CD14-positive monocyte (primary cell): Measurements from ENCODE around the gene EGR1. TPM values are rescaled to one million over a fixed set of nuclear protein-coding genes. Genes with fewer than 3 reads are reported as not detected.

Experiments used
- DNase-seq, 3 donors: peaks; one replicate each; pipeline ENCODE4 v3.0.0-alpha.2; 2011 to 2022
- H2AFZ ChIP-seq: 2 replicates; pipeline ENCODE4 v1.6.0; 2012; ENCODE audit warnings: mild to moderate bottlenecking, low read depth, low read length, inconsistent platforms; ENCODE audit not compliant: insufficient read depth, poor library complexity, severe bottlenecking
- H3K27ac ChIP-seq, 2 donors: 1 replicate in 1 of 2; 2 replicates in 1 of 2; pipeline ENCODE4 v1.5.1; 2012 to 2013; ENCODE audit warnings: low read length in 2 of 2, control low read depth in 1 of 2, inconsistent platforms in 1 of 2, low read depth in 1 of 2, mild to moderate bottlenecking in 1 of 2
- H3K27me3 ChIP-seq, 2 donors: one replicate each; pipeline versions ENCODE4 v1.6.0 to v1.6.1; 2011 to 2013; ENCODE audit warnings: low read length in 2 of 2; ENCODE audit not compliant: control insufficient read depth in 2 of 2, insufficient read depth in 2 of 2
- H3K36me3 ChIP-seq, 2 donors: replicated peaks in 1 of 2; 1 replicate in 1 of 2; 2 replicates in 1 of 2; pipeline versions ENCODE4 v1.5.1 to v1.6.1; 2012 to 2013; ENCODE audit warnings: low read length in 2 of 2, control low read depth in 1 of 2, inconsistent platforms in 1 of 2, mild to moderate bottlenecking in 1 of 2; ENCODE audit not compliant: insufficient read depth in 2 of 2, control insufficient read depth in 1 of 2
- H3K4me1 ChIP-seq, 2 donors: 1 replicate in 1 of 2; 2 replicates in 1 of 2; pipeline versions ENCODE4 v1.5.1 to v1.6.1; 2012 to 2013; ENCODE audit warnings: low read length in 2 of 2, control low read depth in 1 of 2, inconsistent platforms in 1 of 2, mild to moderate bottlenecking in 1 of 2, moderate library complexity in 1 of 2; ENCODE audit not compliant: insufficient read depth in 2 of 2, control insufficient read depth in 1 of 2
- H3K4me2 ChIP-seq: replicated peaks from 2 replicates; pipeline ENCODE3; 2012; ENCODE audit warnings: low read length, moderate library complexity, mild to moderate bottlenecking; ENCODE audit not compliant: poor library complexity, severe bottlenecking; ENCODE audit errors: extremely low read depth
- H3K4me3 ChIP-seq, 3 experiments: fragments of 200-600 bp in 1 of 3; sonication (generic) in 1 of 3; replicated peaks in 1 of 3; 1 replicate in 2 of 3; 2 replicates in 1 of 3; pipeline ENCODE4 v1.5.1; 2011 to 2013; ENCODE audit warnings: low read length in 3 of 3, mild to moderate bottlenecking in 3 of 3, control low read depth in 2 of 3, low read depth in 2 of 3, inconsistent platforms in 1 of 3, moderate library complexity in 1 of 3
- H3K79me2 ChIP-seq: 2 replicates; pipeline ENCODE4 v1.6.0; 2012; ENCODE audit warnings: mild to moderate bottlenecking, control low read depth, inconsistent platforms, low read length, moderate library complexity; ENCODE audit not compliant: insufficient read depth
- H3K9ac ChIP-seq: 2 replicates; pipeline ENCODE4 v1.6.0; 2017; ENCODE audit warnings: low read length, mild to moderate bottlenecking; ENCODE audit not compliant: insufficient read depth, poor library complexity, severe bottlenecking
- H3K9me3 ChIP-seq, 2 donors: replicated peaks in 1 of 2; 1 replicate in 1 of 2; 2 replicates in 1 of 2; pipeline versions ENCODE4 v1.5.1 to v1.6.1; 2012 to 2013; ENCODE audit warnings: low read length in 2 of 2, control low read depth in 1 of 2; ENCODE audit not compliant: control insufficient read depth in 1 of 2, insufficient read depth in 1 of 2
- H4K20me1 ChIP-seq: 2 replicates; pipeline ENCODE4 v1.6.0; 2012; ENCODE audit warnings: mild to moderate bottlenecking, low read length, control low read depth, moderate library complexity; ENCODE audit not compliant: insufficient read depth
- H3K27ac Mint-ChIP-seq, 7 donors: one replicate each; pipeline ENCODE4 v1.8.0; 2020; ENCODE audit warnings: mild to moderate bottlenecking in 7 of 7, mixed read lengths in 7 of 7, moderate library complexity in 6 of 7, inconsistent platforms in 2 of 7
- H3K27me3 Mint-ChIP-seq, 3 donors: one replicate each; pipeline ENCODE4 v1.8.0; 2021 to 2022; ENCODE audit warnings: low read depth in 3 of 3, mild to moderate bottlenecking in 3 of 3, mixed read lengths in 3 of 3, moderate library complexity in 3 of 3, inconsistent platforms in 1 of 3
- H3K36me3 Mint-ChIP-seq, 2 donors: one replicate each; pipeline ENCODE4 v1.8.0; 2020; ENCODE audit warnings: mixed read lengths in 2 of 2, inconsistent platforms in 1 of 2, mild to moderate bottlenecking in 1 of 2
- H3K4me1 Mint-ChIP-seq: one replicate; pipeline ENCODE4 v1.8.0; 2020; ENCODE audit warnings: mild to moderate bottlenecking, mixed read lengths
- H3K4me3 Mint-ChIP-seq, 2 donors: one replicate each; pipeline ENCODE4 v1.8.0; 2020; ENCODE audit warnings: mild to moderate bottlenecking in 2 of 2, mixed read lengths in 2 of 2, moderate library complexity in 1 of 2
- H3K9me3 Mint-ChIP-seq, 7 donors: one replicate each; pipeline ENCODE4 v1.8.0; 2020 to 2022; ENCODE audit warnings: mixed read lengths in 7 of 7, mild to moderate bottlenecking in 6 of 7, moderate library complexity in 6 of 7, inconsistent platforms in 2 of 7
- CTCF ChIP-seq: fragments of 200-600 bp; IDR thresholded peaks from one replicate; pipeline ENCODE4 v1.8.0; 2022; ENCODE audit warnings: antibody characterized with exemption, mild to moderate bottlenecking
- WGBS: methylation state at CpG from one replicate; pipeline ENCODE4 v1.1.5; 2013; ENCODE audit warnings: missing lambda C conversion rate; ENCODE audit not compliant: insufficient coverage; 5-methylcytosine and 5-hydroxymethylcytosine counted together
- intact Hi-C, 2 donors: fragments of 100-400 bp; cut with micrococcal nuclease; formaldehyde crosslinking; loops; one replicate each; pipeline versions ENCODE4 v1.15.0 to v1.15.1; 2023
- polyA plus RNA-seq, 3 donors: library from polyadenylated mRNA; depleted of rRNA in 1 of 3; unstranded in 2 of 3; stranded (reverse) in 1 of 3; fragments of 300-500 nt in 2 of 3; fragments of >200 nt in 1 of 3; fragmentation: Illumina TruSeq in 2 of 3; gene quantifications; 1 replicate in 2 of 3; 2 replicates in 1 of 3; pipeline ENCODE4 v1.2.3, GENCODE V29; 2012 to 2021

The EGR1 gene
- polyA plus RNA-seq, 3 donors: 8.4 to 105 (median 16.9) TPM

GRCh38 chr5:138503487-138504270, 38.4 kb downstream of the EGR1 start:
- peak overlapping the region in 3 of 7 donors; percentile 13 to 36 (median 15) for H3K27ac Mint-ChIP-seq
- intact Hi-C loops: loop anchor here (2.0 kb wide), 1 partner anchor 53 kb away; no protein-coding TSS in a partner anchor

GRCh38 chr5:138504799-138505198, 39.5 kb downstream of the EGR1 start:
- no peaks in the 10 kb centered on the region for H3K27me3 ChIP-seq
- peaks cover 14% of the 10 kb centered on the region for H3K4me1 Mint-ChIP-seq
- H4K20me1 ChIP-seq: peaks cover 26% of the 10 kb centered on the region
- no peak overlapping the region for H3K4me3 Mint-ChIP-seq
- WGBS: 92% methylated on average over 3 of the region's 4 CpGs
- no peak overlapping the region for H3K27ac ChIP-seq
- intact Hi-C loops: loop anchor here in 1 of 2 donors (2.0 kb wide), 1 partner anchor 54 kb away; no protein-coding TSS in a partner anchor
- no peak overlapping the region for H3K9ac ChIP-seq
- no peak overlapping the region for H3K4me2 ChIP-seq
- no peaks in the 10 kb centered on the region for H3K79me2 ChIP-seq
- peak overlapping the region in 3 of 7 donors; percentile 2 to 26 (median 23) for H3K27ac Mint-ChIP-seq
- H3K27me3 Mint-ChIP-seq: peaks cover 0 to 4% (median 0%) of the 10 kb centered on the region in 3 donors
- peaks cover 3 to 7% of the 10 kb centered on the region in 2 donors for H3K4me1 ChIP-seq
- H3K9me3 Mint-ChIP-seq: no peaks in the 10 kb centered on the region
- TF ChIP-seq CTCF: no peak
- H3K9me3 ChIP-seq: no peaks in the 10 kb centered on the region
- no peak overlapping the region for H2AFZ ChIP-seq
- H3K4me3 ChIP-seq: no peak overlapping the region
- no peak for DNase-seq
- H3K36me3 ChIP-seq: peaks cover 24 to 46% of the 10 kb centered on the region in 2 donors
- H3K36me3 Mint-ChIP-seq: peaks cover 26 to 43% of the 10 kb centered on the region in 2 donors

More at GRCh38 chr5:138503487-138504270, 38.4 kb downstream of the EGR1 start:
- peak; percentile 82 for TF ChIP-seq CTCF
- Histone ChIP-seq H2AFZ (no peak overlapping the region), H4K20me1 (peaks cover 26% of the 10 kb centered on the region), H3K27ac (no peak overlapping the region), H3K9ac (no peak overlapping the region), H3K9me3 (no peaks in the 10 kb centered on the region), H3K4me3 (no peak overlapping the region), H3K4me2 (no peak overlapping the region), H3K27me3 (no peaks in the 10 kb centered on the region), H3K36me3 (peaks cover 16 to 35% of the 10 kb centered on the region in 2 donors), H3K4me1 (peaks cover 3 to 7% of the 10 kb centered on the region in 2 donors), H3K79me2 (no peaks in the 10 kb centered on the region)
- Mint-ChIP-seq H3K36me3 (peaks cover 19 to 32% of the 10 kb centered on the region in 2 donors), H3K9me3 (no peaks in the 10 kb centered on the region), H3K4me1 (peaks cover 14% of the 10 kb centered on the region), H3K27me3 (peaks cover 2 to 4% (median 2%) of the 10 kb centered on the region in 3 donors), H3K4me3 (no peak overlapping the region)
- peak; percentile 52 to 62 (median 59) for DNase-seq
- WGBS: 71% methylated on average over 4 of the region's 6 CpGs
